NCI-H526 (cell line): Measurements from ENCODE around the gene XKRX.
A peak's percentile ranks its signal among the peaks of the same experiment; 100 is the strongest.

ENCODE experiments used
- DNase-seq, 2 experiments: peaks; one replicate each; lab custom pipeline; 2025; lab: John Stamatoyannopoulos, UW

The XKRX gene

DNA sequence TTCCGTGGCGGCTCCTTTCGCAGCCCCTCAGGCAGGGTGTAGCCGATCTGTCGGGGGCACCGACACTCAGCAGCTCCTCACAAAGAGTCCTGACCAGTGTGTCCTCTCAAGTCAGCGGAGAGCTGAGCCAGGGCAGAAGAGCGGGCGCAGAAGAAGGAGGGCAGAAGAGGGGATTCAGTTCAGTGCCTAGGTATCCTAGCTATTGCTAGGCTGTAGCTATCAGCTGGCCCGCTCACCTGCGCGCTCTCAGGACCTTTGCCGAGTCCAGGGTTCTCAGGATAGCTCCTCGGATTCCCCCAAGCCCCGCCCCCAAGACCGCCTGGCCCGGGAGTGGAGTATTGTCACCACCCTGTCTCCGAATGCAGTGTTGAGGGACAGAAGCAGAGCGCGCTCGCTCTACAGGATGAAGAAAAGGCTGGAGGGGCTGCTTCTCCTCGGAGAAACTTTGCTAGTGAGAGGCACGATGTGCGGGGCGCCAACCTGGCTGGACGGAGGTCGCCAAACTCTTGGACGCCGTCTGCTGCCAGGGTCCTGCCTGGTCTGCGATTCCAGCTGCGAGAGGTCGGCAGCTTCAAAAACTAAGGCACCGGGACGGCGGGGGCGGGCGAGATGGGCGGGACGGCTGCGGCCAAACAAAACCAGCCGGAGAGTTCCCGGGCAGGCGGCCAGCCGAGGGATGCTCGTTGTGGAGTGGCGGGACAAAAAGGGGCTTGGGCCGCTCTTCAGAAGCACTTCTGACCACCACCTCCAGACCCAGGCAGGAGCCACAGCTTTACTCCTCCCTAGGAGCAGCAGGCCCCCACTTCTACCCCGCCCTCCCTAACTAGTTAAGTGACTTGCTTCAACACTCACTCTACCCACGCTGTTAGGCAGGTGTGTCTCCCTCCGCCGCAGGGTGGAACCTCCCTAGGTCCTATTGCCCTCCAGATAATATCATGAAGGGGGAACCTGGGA, at the start of gene XKRX:
Gene XKRX (minus strand): TSS at position 258 of the 954 bp plus-strand sequence. CDS start 613 bp downstream, outside the sequence.
- DNase-seq = peak; percentile 59 to 79

DNA sequence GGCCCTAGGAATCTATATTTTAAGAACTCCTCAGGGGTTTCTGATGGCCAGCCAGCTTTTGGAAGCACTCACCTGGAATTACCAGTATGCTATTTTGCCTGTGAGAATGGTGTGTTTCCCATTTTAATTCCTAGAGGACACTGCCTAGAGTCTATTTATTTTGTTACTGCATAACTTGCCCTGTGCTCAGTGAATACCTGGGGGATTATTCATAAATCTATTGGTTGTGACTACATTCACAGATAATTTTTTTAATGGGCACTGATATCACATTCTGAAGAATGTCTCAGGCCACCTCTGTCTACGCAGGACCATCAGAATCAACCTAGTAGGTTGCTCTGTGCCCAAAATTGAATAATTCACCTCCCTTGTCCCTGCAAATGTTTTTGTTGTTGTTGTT, 47.5 kb upstream of the XKRX start:
- DNase-seq = no peak

- no peak for DNase-seq
These were observed 46.5 kb upstream of the XKRX start for GRCh38 chrX:100975212-100975611.

GRCh38 chrX:100973411-100973810, 44.7 kb upstream of the XKRX start:
- no peak for DNase-seq

DNA sequence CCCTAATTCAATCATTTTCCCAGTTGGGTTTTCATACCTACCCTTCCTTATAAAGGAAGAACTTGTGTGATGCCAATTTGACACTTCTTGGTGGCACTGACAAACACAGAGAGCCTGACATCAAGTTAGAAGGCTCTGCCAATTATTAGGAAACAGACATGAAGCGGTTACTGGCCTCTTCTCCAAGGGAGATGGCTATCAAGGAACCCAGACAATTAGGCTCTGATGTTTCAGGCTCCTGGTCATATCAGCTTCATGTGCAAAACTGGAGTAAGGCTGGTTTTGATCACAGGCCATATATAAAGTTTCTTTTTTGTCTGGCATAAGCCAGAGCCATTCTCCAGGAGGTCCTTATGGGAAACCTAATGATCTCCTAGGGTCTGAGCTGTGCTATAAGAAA, 41.2 kb upstream of the XKRX start:
- DNase-seq = no peak

DNA sequence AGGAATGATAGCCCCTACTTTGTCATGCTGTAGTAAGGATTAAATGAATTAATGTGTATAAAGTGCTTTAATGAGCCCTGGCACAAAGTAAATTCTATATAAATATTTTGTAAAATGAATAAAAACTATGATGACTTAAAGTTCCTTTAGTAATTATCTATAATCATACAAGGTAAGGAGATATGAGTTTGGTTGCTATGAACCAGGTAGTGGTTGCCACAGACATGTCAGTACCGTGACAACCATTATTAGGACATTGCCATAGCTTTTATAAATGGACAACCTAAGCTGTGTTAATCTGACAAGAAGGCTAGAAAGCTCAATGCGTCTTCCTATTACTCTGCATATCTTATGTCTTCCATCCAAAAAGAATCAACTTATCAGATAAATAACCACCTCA, 40.7 kb upstream of the XKRX start, which contains the start of gene ARL13A:
Gene ARL13A (plus strand): TSS at position 301 of the 400 bp plus-strand sequence. CDS start 3,982 bp downstream, outside the sequence.
- no peak for DNase-seq

- no peak for DNase-seq
These were observed 35.6 kb upstream of the XKRX start for GRCh38 chrX:100964362-100964761.

GRCh38 chrX:100962811-100963210, 34.1 kb upstream of the XKRX start:
- no peak for DNase-seq

GRCh38 chrX:100948557-100948956, 19.8 kb upstream of the XKRX start:
- no peak for DNase-seq

GRCh38 chrX:100946299-100946927, 17.7 kb upstream of the XKRX start:
- DNase-seq = no peak

DNA sequence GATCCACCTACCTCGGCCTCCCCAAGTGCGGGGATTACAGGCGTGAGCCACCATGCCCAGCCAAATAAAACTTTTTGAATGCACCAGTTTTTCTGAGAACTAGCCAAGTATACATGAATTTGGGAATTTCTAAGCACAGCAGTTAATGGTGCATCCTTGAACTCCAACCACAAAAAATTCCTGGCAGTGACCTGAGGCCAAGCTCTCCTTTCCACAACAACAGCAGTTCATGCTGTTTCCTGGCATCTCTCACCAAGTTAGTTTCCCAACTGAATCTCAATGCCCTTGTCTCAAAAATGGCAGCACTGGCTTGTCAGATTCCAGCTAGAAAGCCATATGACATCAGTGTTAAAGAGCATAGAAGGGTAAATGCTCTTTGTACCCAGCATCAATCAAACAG, 15.9 kb upstream of the XKRX start:
- DNase-seq = no peak

DNA sequence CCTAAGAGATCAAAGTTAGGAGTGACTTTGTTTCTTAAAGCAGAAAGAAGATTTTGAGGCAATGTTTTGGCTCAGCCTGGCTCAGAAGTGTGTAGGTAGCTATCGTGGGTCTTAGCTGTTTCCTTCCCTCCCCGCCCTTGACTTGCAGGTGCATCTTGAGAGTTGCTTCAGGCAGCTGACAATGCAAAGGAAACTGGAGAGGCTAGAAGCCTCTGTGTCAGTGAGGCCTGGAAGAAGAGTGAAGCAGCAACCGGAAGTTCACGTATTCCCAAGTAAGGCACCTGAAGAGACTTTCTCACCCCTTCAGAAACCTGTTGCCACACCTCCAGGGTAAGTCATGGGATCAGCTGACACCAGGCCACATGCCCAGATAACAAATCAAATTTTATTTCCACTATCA, 10.6 kb upstream of the XKRX start:
- no peak for DNase-seq

- DNase-seq = no peak
These were observed 7.0 kb upstream of the XKRX start for GRCh38 chrX:100935767-100936166.

DNA sequence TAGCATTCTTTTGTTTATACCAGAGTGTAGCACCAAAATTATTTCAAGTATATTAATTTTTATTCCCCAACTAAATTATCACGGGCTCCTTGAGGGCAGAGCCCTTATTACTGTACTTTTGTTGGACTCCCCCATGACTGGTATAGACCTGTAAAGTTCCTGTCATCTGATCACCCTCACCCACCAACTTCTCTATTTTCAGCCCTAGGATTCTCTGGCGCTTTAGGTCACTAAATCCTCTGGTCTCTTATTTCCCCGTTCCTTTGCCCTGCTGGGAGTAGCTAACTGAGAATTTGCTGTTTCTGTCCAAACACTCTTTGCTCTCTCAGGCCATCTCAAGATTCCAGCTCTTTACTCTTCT, 3.2 kb upstream of the XKRX start:
- no peak for DNase-seq

GRCh38 chrX:100931218-100931924, 2.7 kb upstream of the XKRX start:
- DNase-seq = no peak

GRCh38 chrX:100926453-100926852, 2.3 kb downstream of the XKRX start:
- DNase-seq = no peak

GRCh38 chrX:100924375-100924774, 4.3 kb downstream of the XKRX start:
- DNase-seq = no peak

GRCh38 chrX:100915562-100915961, 13.2 kb downstream of the XKRX start:
- DNase-seq = peak; percentile 70 to 81

DNA sequence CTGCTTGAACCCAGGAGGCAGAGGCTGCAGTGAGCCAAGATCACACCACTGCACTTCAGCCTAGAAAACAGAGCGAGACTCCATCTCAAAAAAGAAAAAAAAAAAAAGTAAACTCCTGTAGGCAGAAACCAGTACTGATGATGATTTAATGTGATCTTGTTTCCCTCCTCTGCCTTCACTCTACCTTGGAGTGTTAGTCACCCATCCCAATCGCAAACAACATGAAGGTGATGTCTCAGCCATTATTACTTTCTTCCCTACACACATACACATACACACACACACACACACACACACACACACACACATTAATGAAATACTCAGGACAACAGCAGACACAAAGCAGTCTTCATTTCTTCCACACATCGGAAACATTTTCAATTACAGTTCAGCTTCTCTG, 15.6 kb downstream of the XKRX start:
- no peak for DNase-seq

GRCh38 chrX:100911731-100912130, 17.0 kb downstream of the XKRX start:
- no peak for DNase-seq

GRCh38 chrX:100905620-100906019, 23.1 kb downstream of the XKRX start:
- DNase-seq = no peak

DNA sequence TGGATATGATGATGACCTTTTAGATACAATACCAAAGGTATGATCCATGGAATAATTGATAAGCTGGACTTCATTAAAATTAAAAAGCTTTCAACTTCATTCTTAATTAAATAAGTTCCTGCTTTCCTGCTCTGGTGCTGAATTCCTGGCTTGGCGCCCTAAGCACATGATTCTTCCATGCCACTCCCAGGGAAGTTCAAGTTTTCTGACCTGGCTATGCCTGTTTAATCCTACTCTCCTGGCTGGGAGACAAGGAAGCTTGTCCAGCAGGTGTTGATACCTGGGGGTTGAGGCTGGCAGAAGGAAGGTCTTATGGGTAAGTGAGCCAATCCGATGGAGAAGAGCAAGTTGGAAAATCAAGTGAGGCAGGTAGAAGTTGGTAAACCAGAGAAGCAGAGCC, 24.3 kb downstream of the XKRX start:
- DNase-seq = no peak
